CD4-positive, alpha-beta T cell (primary cell): ENCODE data around the gene HEXD. TPM values are rescaled to one million over a fixed set of nuclear protein-coding genes. Genes with fewer than 3 reads are reported as not detected.

Source experiments
- ATAC-seq: fragments of 200-7000 bp; cut with Tn5 transposase; one replicate; pipeline ENCODE4 v1.10.0; 2022; ENCODE audit warnings: mild to moderate bottlenecking; ENCODE audit not compliant: poor library complexity
- CTCF ChIA-PET: fragments of 350-600 bp; sonication (Branson Sonifier 250); formaldehyde crosslinking; loops from one replicate; lab custom pipeline; 2021; ENCODE audit warnings: antibody characterized with exemption, inconsistent platforms; lab: Charles Lee
- POLR2A ChIA-PET: fragments of 350-600 bp; sonication (Branson Sonifier 250); formaldehyde crosslinking; loops from one replicate; lab custom pipeline; 2021; ENCODE audit warnings: antibody characterized with exemption, inconsistent platforms; lab: Charles Lee
- DNase-seq, 14 experiments: peaks; one replicate each; pipeline ENCODE4 v3.0.0-alpha.2; 2013 to 2020; ENCODE audit warnings: mixed read lengths in 2 of 14
- H3K27ac ChIP-seq, 2 donors: one replicate each; pipeline versions ENCODE4 v1.5.1 to v1.7.0; 2013; ENCODE audit warnings: low read length in 2 of 2, low read depth in 1 of 2, mild to moderate bottlenecking in 1 of 2
- H3K27me3 ChIP-seq, 2 experiments: 1 replicate in 1 of 2; 2 replicates in 1 of 2; pipeline versions ENCODE4 v1.6.1 to v1.7.0; 2013; ENCODE audit warnings: low read length in 2 of 2, control low read depth in 1 of 2, mild to moderate bottlenecking in 1 of 2, moderate library complexity in 1 of 2; ENCODE audit not compliant: insufficient read depth in 2 of 2, control insufficient read depth in 1 of 2
- H3K36me3 ChIP-seq: one replicate; pipeline ENCODE4 v1.6.1; 2013; ENCODE audit warnings: low read length, control low read depth; ENCODE audit not compliant: insufficient read depth
- H3K4me1 ChIP-seq: one replicate; pipeline ENCODE4 v1.6.1; 2013; ENCODE audit warnings: low read length, control low read depth; ENCODE audit not compliant: insufficient read depth
- H3K4me3 ChIP-seq: one replicate; pipeline ENCODE4 v1.5.1; 2013; ENCODE audit warnings: mild to moderate bottlenecking, low read length, moderate library complexity
- H3K9me3 ChIP-seq, 2 experiments: 1 replicate in 1 of 2; 2 replicates in 1 of 2; pipeline versions ENCODE4 v1.6.1 to v1.7.0; 2013; ENCODE audit warnings: low read length in 2 of 2, mild to moderate bottlenecking in 2 of 2, control low read depth in 1 of 2, moderate library complexity in 1 of 2; ENCODE audit not compliant: control insufficient read depth in 1 of 2, insufficient read depth in 1 of 2
- H3K27ac Mint-ChIP-seq: one replicate; pipeline ENCODE4 v1.8.0; 2020; ENCODE audit warnings: mixed read lengths
- H3K27me3 Mint-ChIP-seq: one replicate; pipeline ENCODE4 v1.8.0; 2021; ENCODE audit warnings: mixed read lengths
- H3K36me3 Mint-ChIP-seq: one replicate; pipeline ENCODE4 v1.8.0; 2021; ENCODE audit warnings: low read depth, mixed read lengths
- H3K4me1 Mint-ChIP-seq: one replicate; pipeline ENCODE4 v1.8.0; 2021; ENCODE audit warnings: low read depth, mixed read lengths
- H3K4me3 Mint-ChIP-seq: one replicate; pipeline ENCODE4 v1.8.0; 2020; ENCODE audit warnings: mild to moderate bottlenecking, mixed read lengths
- H3K9me3 Mint-ChIP-seq: one replicate; pipeline ENCODE4 v1.8.0; 2020; ENCODE audit warnings: mixed read lengths
- intact Hi-C, 2 experiments: fragments of 100-400 bp; cut with DNase I in 1 of 2; cut with micrococcal nuclease in 1 of 2; formaldehyde crosslinking; loops; one replicate each; pipeline versions ENCODE4 v1.15.1 to v1.9.0; 2023 to 2025; cut with DNase I, micrococcal nuclease
- total RNA-seq, 174 experiments: library from RNA in 2 of 174; stranded (reverse) in 2 of 174; gene quantifications; one replicate each; pipeline ENCODE4 v1.2.3 and lab custom pipeline; 2021 to 2026
- TF ChIP-seq, protein P1 (sequence below): fragments of 200-600 bp; IDR thresholded peaks from one replicate; pipeline ENCODE4 v1.8.0; 2022; ENCODE audit warnings: antibody characterized with exemption, mild to moderate bottlenecking

The HEXD gene
- total RNA-seq, 2 experiments from 2014 or later = 27.8 to 31.2 TPM

GRCh38 chr17:82396601-82397435, 21.3 kb upstream of the HEXD start:
- Histone ChIP-seq H3K36me3 (peaks cover 13% of the 10 kb centered on the region), H3K27me3 (no peaks in the 10 kb centered on the region), H3K4me3 (no peak overlapping the region), H3K27ac (no peak overlapping the region), H3K4me1 (peaks cover 20% of the 10 kb centered on the region), H3K9me3 (no peaks in the 10 kb centered on the region)
- POLR2A ChIA-PET = no interaction called here
- H3K27ac Mint-ChIP-seq = no peak overlapping the region
- H3K36me3 Mint-ChIP-seq = peaks cover 50% of the 10 kb centered on the region
- no peak for DNase-seq
- intact Hi-C loops = no loop called here
- CTCF ChIA-PET = no interaction called here
- no peaks in the 10 kb centered on the region for H3K27me3 Mint-ChIP-seq
- no peak for ATAC-seq
- H3K4me1 Mint-ChIP-seq = peaks cover 13% of the 10 kb centered on the region
- no peaks in the 10 kb centered on the region for H3K9me3 Mint-ChIP-seq
- TF ChIP-seq, protein P1, sequence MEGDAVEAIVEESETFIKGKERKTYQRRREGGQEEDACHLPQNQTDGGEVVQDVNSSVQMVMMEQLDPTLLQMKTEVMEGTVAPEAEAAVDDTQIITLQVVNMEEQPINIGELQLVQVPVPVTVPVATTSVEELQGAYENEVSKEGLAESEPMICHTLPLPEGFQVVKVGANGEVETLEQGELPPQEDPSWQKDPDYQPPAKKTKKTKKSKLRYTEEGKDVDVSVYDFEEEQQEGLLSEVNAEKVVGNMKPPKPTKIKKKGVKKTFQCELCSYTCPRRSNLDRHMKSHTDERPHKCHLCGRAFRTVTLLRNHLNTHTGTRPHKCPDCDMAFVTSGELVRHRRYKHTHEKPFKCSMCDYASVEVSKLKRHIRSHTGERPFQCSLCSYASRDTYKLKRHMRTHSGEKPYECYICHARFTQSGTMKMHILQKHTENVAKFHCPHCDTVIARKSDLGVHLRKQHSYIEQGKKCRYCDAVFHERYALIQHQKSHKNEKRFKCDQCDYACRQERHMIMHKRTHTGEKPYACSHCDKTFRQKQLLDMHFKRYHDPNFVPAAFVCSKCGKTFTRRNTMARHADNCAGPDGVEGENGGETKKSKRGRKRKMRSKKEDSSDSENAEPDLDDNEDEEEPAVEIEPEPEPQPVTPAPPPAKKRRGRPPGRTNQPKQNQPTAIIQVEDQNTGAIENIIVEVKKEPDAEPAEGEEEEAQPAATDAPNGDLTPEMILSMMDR = no peak
- H3K4me3 Mint-ChIP-seq = no peak overlapping the region

DNA sequence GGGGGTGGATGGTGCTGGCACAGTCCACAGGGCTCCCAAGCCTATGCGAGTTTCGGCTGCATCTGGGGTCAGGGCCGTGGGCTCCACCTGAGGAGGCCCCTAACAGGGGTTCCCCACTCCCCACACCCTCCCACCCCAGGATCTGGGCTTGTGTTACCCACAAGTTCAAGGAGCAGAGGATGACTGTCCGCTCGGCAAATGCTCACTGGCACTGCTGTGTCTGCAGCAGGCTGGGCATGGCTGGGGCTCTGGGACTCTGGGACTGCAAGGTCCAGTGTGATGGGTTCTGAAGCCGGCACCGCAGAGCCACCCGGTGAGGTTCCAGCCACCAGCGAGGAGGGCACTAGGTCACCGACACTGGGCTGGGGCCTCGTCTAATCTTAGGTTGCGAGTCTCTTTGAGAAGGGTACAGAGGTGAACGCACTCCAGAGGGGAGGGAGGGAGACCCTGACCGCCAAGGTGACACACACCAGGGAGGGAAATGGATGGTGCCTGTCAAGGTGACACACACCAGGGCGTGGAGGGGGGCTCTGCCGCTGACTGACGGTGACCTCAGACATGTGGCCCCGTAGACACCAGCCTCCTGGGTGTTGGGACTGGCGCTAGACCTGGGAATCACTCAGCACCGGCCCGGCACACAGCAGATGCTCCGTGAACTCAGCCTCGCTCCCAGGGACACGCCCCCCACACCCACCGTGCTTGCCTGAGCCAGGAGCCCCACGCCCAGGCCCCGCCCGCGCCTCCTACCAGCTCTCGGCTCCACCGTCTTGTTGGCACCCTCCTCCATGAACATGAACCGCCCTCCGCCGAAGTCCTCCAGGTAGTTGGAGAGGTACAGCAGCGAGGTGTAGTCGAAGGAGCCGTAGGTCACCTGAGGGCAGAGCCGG, 20.5 kb upstream of the HEXD start:
- H3K27ac ChIP-seq = no peak overlapping the region
- H3K4me1 Mint-ChIP-seq = peaks cover 14% of the 10 kb centered on the region
- peaks cover 21% of the 10 kb centered on the region for H3K4me1 ChIP-seq
- H3K36me3 Mint-ChIP-seq = peaks cover 45% of the 10 kb centered on the region
- intact Hi-C loops = no loop called here
- no peak overlapping the region for H3K27ac Mint-ChIP-seq
- H3K4me3 Mint-ChIP-seq = no peak overlapping the region
- DNase-seq = no peak
- no peaks in the 10 kb centered on the region for H3K27me3 Mint-ChIP-seq
- TF ChIP-seq, protein P1 = no peak
- H3K36me3 ChIP-seq = peaks cover 15% of the 10 kb centered on the region
- CTCF ChIA-PET = no interaction called here
- ATAC-seq = no peak
- no peak overlapping the region for H3K4me3 ChIP-seq
- no peaks in the 10 kb centered on the region for H3K27me3 ChIP-seq
- no peaks in the 10 kb centered on the region for H3K9me3 Mint-ChIP-seq
- POLR2A ChIA-PET = no interaction called here
- H3K9me3 ChIP-seq = no peaks in the 10 kb centered on the region

DNA sequence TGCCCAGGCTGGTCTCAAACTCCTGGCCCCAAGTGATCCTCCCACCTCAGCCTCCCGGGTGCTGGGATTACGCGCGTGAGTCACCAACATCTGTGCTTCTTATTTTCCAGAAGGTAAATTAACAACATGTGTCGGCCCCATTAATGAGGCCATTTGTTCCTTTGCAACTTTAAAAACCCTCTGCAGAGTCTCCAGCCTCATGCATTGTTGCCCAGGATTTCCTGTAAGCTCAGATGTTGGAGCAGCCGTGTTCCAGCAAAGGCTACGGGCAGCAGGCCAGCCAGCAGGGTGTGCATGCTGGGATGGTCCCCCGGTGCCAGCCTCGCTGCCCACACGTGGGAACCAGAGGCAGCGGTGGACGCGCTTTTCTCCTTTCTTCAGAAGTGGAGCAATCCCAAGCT, 19.1 kb upstream of the HEXD start:
- no peak for ATAC-seq
- H3K36me3 Mint-ChIP-seq = peaks cover 39% of the 10 kb centered on the region
- H3K27ac Mint-ChIP-seq = no peak overlapping the region
- no peak overlapping the region for H3K4me3 ChIP-seq
- ChIA-PET POLR2A (no interaction called here), CTCF (no interaction called here)
- H3K27ac ChIP-seq = no peak overlapping the region
- TF ChIP-seq, protein P1 = no peak
- H3K36me3 ChIP-seq = peaks cover 18% of the 10 kb centered on the region
- no peaks in the 10 kb centered on the region for H3K9me3 ChIP-seq
- peaks cover 17% of the 10 kb centered on the region for H3K4me1 Mint-ChIP-seq
- no peaks in the 10 kb centered on the region for H3K27me3 Mint-ChIP-seq
- H3K4me1 ChIP-seq = peaks cover 21% of the 10 kb centered on the region
- H3K4me3 Mint-ChIP-seq = no peak overlapping the region
- H3K9me3 Mint-ChIP-seq = no peaks in the 10 kb centered on the region
- no peak for DNase-seq
- intact Hi-C loops = no loop called here
- H3K27me3 ChIP-seq = no peaks in the 10 kb centered on the region
